ENCODE data around the gene UCN2. TPM values are rescaled to one million over a fixed set of nuclear protein-coding genes. Genes with fewer than 3 reads are reported as not detected.

The UCN2 gene
- total RNA-seq, 2 donors from 2014 or later, result not detected

DNA sequence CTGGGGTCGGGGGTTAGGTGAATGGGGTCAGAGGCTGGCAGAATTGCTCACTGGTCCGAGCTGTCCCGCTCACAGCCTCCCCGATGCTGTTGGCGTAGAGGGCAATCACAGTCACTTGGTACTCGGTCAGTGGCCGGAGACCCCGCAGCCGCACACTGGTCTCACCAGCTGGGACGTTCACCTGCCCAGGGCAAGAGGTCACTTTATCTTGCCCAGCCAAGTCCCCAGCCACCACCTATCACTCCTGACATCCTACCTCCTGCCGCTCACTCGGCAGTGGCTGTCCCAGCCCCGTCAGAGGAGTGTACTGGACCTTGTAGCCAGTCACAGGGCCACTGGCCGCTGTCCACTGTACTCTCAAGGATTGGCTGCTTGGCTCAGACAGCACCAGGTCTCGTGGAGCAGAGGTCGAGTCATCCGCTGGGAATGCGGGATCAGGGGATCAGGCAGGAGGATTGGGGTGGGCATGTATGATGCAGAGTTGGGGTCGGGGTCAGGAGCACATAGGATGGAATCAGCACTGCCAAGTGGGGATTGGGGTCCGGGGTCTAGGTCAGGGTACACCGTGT is 29.0 kb upstream of the UCN2 start:
- DNase-seq (no peak), ATAC-seq (no peak)
- intact Hi-C loops (cut with DNase I), result no loop called here

DNA sequence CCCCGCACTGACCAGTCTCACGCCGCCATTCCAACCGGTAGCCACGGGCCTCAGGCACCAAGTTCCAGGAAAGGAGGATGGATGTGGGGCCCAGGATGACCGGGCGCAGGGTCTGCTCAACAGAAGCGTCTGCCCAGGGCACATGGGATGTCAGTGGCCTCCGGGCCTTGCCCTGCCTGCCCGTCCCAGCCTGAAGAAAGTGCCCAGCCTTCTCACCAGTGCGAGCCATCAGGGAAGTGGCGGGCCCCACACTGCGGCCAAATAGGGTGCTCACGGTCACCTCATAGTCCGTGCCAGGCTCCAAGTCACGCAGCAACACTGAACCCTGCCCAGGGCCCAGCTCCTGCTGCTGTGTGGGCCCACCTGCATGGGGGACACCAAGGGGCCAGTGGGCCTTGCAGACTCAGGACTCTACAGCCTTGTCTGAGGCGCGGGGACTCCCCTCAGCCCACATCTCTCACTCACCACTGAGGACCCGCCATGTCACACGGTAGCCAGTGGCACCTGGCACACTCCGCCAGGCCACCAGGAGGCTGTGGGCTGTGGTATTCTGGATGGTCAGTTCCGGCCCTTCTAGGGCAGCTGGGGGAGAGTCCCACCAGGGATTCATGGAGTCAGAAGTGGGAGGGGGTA is 28.4 kb upstream of the UCN2 start:
- DNase-seq (no peak), ATAC-seq (no peak)
- intact Hi-C loops (cut with DNase I), result no loop called here

DNA sequence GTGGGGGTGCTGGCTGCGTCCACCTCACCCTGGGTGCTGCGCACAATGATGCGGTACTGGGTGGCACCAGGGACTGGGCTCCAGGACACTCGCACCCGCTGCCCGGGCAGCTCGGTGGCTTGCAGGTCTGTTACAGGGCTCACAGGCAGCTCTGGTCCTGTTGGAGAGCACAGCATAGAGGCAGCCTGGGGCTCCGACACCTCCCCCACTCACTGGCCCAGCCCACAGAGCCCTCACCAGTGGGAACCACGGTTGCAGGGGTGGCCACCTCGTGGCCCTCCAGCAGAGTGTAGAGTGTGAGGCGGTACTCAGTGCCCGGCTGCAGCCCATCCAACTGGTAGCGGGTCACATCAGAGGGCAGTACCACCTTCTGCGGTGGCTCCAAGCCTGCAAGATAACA is 27.9 kb upstream of the UCN2 start:
- intact Hi-C loops (cut with DNase I), result no loop called here
- DNase-seq (no peak), ATAC-seq (no peak)

DNA sequence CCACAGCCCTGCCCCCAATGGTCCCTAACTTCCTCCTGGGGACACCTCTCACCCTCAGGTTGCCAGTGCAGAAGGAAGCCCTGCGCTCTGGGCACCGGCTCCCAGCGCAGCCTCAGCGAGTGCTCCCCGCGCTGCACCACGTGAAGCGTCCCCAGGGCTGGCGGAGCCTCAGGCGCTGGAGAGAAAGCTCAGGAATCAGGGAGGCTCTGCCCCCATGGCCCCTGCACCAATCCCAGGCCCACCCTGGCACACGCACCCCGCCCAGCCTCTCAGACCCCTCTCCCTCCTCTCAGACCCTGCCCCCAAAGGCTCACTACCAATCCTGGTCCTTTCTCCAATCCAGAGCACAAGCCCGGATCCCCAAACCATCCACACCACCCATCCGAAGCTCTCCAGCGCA is 24.6 kb upstream of the UCN2 start:
- intact Hi-C loops (cut with DNase I), result no loop called here
- ATAC-seq (no peak), DNase-seq (no peak)

DNA sequence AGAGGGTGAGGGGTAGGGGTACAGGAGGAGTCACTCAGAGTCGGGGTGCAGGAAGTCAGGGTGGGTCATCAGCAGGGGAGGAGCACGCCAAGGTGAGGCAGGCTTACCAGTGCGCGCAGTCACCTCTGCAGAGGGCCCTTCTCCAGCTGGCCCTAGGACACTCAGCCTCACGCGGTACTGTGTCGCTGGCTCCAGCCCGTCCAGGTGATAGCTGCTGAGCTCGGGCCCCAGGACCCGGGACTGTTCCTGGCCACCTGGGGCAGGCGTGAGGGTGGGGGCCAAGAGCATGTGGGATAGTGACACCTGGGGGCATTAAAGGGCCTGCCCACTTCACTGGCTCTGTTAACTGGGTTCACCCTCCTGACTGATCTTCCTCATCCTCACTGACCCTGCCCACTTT is 24.1 kb upstream of the UCN2 start:
- ATAC-seq (no peak), DNase-seq (no peak)
- intact Hi-C loops (cut with DNase I), result no loop called here

DNA sequence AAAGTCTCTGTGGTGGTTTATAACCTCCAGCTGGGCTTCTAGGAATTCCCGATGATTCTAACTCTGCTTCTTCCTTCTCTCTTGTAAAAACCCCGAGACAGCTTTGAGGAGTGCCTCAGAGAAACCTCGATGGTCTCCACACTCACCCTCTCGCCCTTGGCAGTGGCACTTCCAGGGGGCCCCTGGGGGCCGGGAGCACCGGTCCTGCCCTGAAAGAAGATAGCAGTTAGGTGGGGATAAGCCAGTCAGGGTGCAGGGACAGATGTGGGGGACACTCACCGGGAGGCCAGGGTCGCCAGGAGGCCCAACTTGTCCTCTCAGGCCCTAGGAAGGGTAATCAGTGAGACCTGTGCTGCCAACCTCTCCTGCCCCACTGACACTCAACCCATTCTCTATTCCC is 21.8 kb upstream of the UCN2 start:
- no peak for DNase-seq
- intact Hi-C loops (cut with DNase I), result no loop called here
- no peak for ATAC-seq

DNA sequence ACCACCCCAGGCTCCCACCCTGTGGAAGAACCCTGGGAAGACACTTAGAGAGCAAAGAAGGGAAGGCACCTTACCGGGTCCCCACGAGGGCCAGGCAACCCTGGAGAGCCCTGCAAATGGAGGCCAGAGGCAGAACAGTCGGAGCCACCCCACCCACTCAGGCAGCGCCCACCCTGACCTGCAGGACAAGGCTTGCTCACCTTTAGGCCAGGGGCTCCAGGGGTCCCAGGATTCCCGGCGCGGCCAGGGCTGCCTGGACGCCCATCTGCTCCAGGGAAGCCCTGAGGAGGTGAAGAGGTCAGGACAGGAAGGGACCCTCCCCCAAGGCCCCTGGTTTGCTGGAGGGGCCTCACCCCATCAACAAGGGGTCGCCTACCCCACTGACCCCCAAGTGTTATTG is 21.3 kb upstream of the UCN2 start:
- ATAC-seq (no peak), DNase-seq (no peak)
- intact Hi-C loops (cut with DNase I), result no loop called here

DNA sequence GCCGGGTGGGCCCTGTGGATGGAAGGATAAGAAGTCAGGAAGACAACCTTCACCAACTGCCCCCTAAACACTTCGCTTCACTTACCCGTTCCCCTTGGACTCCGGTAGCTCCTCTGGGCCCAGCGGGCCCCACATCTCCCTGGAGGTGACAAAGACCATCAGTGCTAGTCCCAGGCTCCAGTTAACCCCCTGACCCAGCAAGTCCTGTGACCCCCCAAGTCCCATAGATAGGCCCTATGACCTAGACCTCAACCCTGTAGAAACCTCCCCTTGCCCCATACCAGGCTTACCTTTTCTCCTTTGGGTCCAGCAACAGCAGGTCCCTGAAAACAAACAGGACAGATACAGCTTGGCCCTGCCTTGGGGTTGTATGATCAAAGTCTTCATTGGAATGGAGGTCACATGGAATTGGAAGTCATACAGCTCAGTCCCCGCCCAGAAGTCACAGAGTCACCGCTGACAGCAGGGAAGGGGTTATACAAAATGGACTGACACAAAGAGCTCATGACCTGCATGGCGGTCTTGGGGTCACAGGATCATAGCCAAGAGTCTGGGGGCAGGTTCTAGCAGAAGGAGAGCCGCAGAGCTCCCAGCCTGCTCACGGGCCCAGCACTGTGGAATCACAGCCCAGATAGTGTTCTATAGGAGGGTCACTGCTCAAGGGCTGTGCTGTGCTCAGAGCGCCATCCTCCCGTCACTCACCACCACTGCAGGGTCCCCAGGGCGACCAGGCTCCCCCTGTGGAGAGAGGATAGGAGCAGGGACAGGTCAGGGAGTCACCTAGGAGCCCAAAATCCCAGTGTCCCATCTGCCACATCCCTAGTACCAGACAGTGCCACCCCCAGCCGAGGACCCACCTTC is 18.3 kb upstream of the UCN2 start:
- ATAC-seq, result no peak
- no peak for DNase-seq
- intact Hi-C loops (cut with DNase I), result no loop called here

DNA sequence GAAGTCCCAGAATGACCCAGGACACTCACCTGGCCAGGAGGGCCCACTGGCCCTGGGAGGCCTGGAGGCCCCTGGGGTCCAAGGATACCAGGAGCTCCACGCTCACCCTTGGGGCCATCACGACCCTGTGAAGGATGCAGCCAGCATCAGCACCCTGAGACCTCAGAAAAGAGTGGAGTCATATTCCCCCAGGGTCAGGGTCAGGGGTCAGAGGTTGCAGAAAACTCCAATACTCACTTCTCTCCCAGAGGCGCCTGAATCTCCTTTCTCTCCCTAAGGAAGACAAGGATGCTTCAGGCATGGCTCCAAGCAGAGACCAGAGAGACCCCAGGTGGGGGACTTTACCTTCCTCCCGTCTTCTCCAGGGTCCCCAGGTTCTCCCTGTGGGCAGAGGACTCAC is 13.1 kb upstream of the UCN2 start:
- ATAC-seq, result no peak
- no peak for DNase-seq
- intact Hi-C loops (cut with DNase I), result no loop called here

DNA sequence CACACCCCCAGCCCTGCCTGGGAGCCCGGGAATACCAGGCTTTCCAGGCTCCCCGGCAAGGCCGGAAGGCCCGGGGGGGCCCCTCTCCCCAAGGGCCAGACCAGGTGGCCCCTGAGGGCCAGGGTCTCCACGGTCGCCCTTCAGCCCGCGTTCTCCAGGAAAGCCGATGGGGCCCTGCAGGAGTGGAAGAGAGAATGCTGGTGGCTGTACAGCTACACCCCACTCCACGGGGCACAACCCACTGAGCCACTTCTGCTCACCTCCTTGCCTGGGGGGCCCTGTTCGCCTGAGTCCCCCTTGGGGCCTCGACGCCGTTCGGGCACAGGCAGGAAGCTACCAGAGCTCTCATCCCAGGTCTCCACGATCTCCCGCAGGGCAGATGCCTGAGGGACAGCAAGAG is 11.8 kb upstream of the UCN2 start:
- intact Hi-C loops (cut with DNase I), result no loop called here
- no peak for DNase-seq
- ATAC-seq, result no peak

DNA sequence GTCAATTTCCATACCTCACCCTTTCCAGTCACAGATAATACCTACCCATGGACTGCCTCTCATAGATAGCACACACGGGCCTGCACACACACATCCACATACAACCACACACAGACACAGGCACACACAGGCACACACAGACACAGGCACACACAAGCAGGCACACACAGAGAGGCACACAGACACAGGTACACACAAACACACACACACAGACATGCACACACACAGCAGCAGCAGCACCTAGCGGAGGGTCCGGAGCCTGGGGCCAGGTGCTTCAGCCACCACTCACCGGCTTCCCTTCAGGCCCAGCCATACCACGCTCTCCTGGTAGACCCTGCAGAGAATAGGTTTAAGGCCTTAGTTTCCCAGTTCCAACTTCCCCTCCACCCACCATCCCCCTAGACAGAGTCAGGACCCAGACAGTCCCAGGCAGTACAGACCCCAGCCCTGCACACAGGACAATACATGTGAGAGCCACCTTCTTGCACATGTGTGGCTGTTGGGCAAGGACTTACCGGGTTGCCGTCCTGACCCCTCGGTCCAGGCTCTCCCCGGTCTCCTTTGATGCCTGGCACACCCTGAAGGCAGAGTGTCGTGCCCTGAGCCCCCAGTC is 10.5 kb upstream of the UCN2 start:
- ATAC-seq (no peak), DNase-seq (no peak)
- intact Hi-C loops (cut with DNase I), result no loop called here

DNA sequence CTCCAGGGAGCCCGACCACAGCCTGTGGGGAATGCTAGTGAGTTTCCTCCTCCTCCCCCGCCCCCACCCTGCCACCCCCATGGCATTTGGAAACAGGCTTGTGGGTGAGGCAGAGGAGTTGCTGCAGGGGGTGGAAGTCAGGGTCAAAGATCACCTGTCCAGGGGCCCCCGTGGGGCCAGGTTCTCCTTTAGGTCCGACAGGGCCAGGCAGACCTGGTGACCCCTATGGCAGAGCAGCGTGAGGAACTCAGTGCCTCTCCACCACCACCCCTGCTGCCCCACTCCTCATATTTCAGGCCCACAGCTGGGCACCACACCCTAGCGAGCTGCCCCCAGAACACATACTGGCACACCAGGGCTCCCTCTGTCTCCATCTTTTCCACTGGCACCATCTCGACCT is 8.9 kb upstream of the UCN2 start:
- ATAC-seq (no peak), DNase-seq (no peak)
- intact Hi-C loops (cut with DNase I), result no loop called here

DNA sequence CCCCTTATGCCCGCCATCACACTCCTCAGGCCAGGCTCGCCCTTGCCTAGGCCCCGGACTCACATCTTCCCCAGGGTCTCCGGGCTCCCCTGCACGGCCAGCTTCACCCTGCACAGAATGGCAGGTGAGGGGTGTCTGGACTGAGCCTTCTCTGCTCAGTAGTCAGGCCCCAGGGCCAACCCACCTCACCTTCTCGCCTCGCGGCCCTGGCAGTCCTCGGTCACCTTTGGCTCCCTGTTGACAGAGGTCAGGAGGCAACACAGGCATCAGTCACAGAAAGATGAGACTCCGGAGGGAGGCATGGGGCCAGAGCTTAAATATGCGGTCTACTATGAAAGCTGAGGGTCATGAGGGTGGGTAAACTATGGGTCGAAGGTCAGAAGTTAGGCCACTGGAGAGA is 8.4 kb upstream of the UCN2 start:
- no peak for DNase-seq
- ATAC-seq, result no peak
- intact Hi-C loops (cut with DNase I), result no loop called here

DNA sequence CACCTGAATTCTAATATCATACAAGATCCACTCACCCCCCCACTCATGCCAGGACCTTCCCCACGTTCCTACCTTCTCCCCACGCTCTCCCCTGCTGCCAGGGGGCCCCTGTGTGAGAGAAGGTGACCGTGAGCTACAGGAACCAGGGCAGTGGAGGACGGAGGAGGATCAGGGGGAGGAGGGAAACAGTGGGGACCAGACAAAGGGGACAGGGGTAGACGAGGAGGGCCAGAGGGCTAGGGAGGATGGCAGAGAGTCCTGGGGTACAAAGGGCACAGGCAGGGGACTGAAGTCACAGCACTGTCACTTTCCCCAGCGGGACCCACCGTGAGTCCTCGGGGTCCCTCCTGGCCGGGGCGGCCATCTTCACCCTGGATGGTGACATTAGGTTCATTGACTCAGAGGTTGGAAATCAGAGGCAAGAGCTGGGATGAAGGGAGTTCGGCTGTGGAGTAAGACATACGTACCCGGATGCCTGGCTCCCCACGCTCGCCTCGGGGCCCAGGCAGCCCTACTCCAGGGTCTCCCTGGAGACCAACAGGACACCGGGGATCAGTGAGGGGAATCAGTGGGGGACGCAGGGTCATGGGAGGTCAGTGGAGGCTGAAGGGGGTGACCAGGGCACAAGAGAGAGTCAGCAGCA is 6.3 kb upstream of the UCN2 start:
- ATAC-seq (no peak), DNase-seq (no peak)
- intact Hi-C loops (cut with DNase I), result no loop called here

DNA sequence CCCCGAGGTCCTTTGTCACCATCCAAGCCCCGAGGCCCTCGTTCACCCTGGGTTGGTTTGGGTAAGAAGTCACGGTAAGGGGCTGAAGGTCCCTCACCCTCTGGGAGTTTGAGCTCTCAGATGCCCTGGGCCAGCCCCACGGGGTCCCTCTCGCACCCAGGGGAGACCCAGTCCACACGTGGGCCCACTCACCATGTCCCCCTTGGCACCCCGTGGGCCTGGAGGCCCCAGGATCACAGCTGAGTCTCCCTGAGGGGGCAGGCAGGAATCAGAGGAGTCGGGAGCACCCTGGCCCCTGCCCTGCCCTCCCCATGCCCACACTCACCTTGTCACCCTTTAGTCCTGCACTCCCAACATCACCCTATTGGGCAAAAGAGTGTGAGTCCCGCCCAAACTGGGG is 5.8 kb upstream of the UCN2 start:
- intact Hi-C loops (cut with DNase I), result no loop called here
- DNase-seq (no peak), ATAC-seq (no peak)

DNA sequence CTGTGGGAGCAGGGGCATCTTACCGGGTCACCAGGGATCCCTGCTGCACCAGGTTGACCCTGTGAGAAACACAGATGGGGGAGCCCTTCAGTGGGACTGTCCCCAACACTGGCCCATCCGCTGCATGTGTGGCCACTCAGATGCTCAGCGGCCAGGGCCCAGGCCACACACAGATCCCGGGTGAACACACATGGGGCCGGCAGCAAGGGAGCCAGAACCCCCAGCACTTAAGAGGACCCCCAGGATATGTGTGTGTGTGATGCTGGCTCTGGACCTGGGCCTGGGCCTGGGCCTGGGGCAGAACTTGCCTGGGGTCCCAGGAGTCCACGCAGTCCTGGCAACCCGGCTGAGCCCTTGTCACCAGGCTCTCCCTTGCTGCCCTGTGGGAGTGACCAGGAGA is 4.9 kb upstream of the UCN2 start:
- intact Hi-C loops (cut with DNase I), result no loop called here
- DNase-seq (no peak), ATAC-seq (no peak)

DNA sequence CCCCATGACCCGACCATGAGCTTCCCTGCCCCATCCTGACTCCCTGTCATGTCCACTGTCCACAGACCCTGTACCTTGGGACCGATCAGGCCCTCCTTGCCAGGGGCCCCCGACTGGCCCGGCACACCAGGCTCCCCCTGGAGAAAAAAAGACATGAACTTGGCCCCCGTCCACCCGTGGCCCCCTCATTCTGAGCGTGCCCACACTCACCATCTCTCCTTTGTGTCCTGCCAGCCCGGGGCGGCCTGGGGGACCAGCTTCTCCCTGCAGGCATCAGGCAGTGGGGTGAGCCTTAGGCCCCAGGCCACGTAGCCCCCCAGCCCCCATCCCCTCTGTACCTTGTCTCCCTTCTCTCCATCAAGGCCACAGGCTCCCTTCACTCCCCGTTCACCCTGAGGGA is 3.9 kb upstream of the UCN2 start:
- intact Hi-C loops (cut with DNase I), result no loop called here
- no peak for DNase-seq
- no peak for ATAC-seq

DNA sequence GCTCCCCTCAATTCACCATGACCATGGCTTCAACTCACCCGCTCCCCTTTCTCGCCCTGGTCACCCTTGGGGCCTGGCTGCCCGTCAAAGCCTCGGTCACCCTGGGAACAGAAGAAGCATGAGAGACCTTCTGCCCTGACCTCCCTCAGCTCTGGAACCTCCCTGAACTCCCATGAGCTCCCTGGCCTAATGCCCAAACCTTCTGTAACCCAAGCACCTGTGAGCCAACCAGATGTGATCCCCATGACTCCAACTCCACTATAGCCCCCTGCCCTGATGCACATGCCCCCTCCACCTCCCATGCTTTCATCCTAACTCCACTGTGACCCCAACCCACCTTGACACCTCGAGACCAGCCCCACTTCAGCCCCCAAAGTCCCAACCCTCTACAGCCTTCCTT is 3.5 kb upstream of the UCN2 start:
- DNase-seq (no peak), ATAC-seq (no peak)
- intact Hi-C loops (cut with DNase I), result no loop called here

DNA sequence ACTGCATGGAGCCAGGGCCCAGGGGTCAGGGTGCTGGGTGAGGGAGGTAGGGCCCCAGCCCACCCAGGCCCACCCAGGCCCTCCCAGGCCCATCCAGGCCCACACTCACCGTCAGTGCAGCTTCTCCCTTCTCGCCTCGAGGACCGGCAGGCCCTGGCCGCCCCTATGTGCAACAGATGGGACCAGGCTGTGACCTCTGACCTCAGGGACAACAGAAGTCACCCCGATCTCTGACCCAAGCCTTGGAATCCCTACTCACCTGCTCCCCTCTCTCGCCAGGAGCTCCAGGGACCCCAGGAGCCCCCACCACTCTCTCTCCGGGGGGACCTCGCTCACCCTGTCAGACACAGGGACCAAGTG is 2.8 kb upstream of the UCN2 start:
- DNase-seq, result no peak
- intact Hi-C loops (cut with DNase I), result no loop called here
- no peak for ATAC-seq

All from left cardiac atrium (tissue), 4 donors.